NCI-H226 (cell line): ENCODE results near the gene RAI1.
"Not testable (repeated sequence)": the region's sequence is repeated elsewhere in the genome, so short reads cannot be mapped to it uniquely, and the experiment has no call there.

Experiments used
- DNase-seq: peaks from one replicate; pipeline ENCODE4 v3.0.0-alpha.2; 2015

The RAI1 gene

GRCh38 chr17:17663160-17664063 lies 17.8 kb upstream of the RAI1 start:
- DNase-seq: peak; percentile 95

DNA sequence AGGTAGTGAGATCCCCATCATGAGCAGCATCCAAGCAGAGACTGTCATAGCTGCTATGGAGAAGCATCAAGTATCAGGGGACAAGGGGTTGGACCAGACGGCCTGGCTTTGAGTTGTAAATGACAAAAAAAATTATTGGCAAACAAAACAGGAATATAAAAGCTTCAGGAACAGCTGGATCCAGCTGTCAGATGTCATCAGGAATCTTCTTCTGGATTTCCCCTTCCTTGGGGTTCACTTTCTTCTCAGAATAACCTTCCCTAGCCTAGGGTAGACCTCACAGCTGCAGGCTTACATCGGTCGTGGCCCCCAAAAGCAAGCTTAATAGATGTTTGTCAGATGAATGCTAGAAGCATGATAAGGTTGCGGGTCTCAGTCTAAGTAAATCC lies 17.2 kb upstream of the RAI1 start:
- no peak for DNase-seq

DNA sequence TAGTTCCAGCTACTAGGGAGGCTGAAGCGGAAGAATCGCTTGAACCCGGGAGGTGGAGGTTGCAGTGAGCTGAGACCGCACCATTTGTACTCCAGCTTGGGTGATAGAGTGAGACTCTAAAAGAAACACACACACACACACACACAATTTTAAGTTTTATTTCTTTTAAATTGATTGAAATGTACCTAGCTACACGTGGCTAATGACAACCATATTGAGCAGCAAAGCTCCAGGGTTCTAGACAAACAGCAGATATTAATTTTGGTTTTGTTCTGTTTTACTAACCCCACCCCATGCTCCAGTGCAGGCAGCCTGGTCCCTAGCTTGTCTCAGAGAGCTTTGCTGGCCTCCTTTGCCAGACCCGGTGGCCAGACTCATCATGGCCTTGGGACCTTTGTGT lies 16.0 kb upstream of the RAI1 start:
- no peak for DNase-seq

GRCh38 chr17:17666111-17666714 lies 15.0 kb upstream of the RAI1 start:
- DNase-seq: peak; percentile 85

- no peak for DNase-seq
These were observed 14.0 kb upstream of the RAI1 start for GRCh38 chr17:17667231-17667630.

DNA sequence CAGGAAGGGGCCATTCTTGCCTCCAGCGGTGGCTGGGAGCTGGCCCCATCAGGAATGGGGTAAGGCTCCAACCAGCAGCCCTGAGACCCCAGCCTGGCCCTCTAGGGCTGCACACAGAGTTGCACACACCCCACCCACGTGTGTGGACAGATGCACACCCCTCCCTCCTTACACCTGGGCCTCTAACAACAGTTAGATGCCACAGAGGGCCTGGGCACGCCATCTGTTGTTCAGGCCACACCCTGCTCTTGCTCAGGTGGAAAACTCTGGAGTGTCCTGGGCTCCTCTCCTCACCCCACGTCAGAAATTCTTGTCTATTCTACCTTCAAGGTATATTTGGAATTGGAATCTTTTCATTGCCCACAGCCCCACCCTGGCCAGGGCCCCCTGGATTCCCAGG lies 13.3 kb upstream of the RAI1 start:
- DNase-seq: no peak

DNA sequence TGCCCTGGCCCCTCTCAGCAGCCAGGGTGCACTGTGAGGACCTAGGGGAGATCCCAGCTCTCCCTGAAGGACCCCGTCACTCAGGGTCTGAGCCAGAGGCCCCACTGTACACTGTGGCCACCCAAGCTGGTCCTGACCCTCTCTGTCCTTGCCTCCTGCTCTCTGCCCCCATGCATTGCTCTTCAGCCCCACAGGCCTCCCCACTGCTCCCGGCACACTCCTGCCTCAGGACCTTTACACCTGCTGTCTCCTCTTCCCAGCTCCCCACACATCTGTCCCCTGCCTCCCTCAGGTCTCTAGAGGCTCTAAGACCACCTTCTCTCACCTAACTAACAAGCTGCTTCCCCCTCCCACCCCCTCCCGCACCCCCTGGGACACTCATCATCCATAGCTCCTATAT lies 12.9 kb upstream of the RAI1 start:
- no peak for DNase-seq

DNA sequence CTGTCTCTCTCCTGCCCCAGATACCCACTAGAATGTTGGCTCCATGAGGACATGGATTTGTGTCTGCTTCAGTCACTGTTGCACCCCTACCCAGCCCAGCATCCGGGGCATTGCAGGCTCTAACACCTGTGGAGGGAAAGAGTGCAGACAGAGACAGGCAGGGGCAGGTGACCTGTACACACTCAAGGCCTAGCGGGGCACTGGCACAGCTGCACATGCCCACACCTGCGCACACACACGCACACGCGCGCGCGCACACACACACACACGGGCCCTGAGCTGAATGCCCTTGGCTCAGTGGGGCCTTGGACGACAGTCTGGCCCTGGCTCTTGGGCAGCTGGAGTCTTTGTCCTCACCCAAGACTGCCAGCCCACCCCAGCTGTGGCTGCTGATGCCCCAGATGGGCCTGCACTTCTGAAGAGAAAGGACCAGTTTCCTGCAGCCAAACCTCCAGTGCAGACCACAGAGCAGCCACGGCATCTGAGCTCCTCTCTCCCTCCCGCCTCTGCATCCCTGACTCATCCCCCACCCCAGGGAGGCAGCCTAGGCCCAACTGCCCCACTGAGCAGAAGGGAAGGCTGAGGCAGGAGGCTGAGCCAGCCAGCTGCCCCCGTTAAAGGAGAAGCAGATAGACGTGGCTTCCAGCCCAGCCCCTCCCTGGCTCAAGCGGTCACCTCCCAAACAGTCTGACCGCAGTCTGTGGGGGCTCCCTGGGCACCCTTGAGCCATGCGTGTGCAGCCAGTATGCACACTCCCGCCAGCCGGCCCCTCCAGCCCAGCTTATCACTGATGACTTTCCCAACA lies 12.3 kb upstream of the RAI1 start:
- DNase-seq: no peak

DNA sequence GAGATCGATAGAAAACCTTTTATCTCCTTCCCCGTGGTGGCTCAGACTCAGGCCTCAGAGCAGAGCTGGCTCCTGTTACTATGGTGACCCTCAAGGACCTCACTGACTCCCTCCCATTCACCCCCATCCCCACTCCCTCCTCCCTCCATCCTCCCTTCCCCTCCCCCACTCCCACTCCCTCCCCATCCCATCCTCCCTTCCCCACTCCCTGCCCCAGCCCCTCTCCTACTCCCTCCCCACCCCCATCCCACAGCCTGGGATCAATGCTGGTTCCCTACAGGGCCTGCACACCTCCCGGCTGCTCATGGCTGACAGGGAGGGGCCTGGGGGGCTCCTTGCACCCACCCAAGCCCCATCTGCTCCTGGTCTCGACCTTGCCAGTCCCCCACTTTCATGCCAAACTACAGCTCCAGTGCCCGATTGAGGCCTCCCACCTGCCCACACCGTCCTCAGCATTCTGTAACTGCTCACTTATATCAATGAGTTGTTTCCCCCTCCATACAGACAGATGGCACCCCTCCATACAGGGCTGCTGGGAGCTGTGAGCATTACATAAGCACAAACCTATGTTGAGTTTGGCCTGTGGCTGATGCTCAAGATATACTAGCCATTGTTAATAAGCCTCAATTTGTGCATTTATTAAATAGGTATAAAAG lies 11.6 kb upstream of the RAI1 start:
- no peak for DNase-seq

GRCh38 chr17:17670701-17671305 lies 10.5 kb upstream of the RAI1 start:
- DNase-seq: no peak

GRCh38 chr17:17671369-17672129 lies 9.7 kb upstream of the RAI1 start:
- no peak for DNase-seq

DNA sequence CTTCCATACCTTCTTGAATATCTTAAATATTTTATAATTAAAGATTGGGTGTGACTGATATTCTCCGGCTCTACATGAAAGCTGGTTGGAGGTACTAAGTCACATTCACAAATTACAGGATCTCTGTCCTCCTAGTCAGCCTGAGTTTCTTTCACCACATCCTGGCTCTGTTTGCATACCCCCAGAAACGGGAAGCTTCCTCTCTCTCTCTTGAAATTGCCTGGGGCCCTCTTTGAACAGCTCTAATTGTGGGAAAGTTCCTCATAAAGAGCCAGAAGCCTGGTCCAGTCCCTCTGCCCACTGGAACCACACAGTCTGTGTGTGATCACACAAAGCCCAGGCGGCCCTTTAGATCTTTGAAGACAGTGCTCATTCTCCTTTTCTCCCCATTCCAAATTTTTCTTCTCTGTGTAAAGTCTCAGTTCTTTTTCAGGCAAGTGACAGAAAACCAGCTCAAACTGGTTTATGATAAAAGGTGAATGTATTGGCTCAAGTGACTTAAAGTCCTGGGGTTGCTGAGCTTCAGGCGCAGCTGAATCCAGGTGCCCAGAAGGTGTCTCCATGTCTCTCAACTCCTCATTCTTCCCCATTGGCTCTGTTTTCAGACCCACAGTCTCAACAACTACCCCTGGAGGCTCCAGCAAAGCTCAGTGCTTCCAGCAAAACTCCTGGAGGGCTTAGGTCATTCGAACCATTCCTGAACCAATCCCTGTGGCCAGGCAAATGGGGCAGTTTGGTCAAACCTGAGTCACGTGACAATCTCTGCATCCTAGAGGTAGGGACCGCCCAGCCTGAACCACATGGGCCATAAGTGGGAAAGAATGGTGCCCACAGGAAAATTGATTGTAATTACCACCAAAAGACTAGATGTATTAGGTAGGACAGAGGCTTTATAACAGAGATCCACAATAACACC lies 8.5 kb upstream of the RAI1 start:
- no peak for DNase-seq

DNA sequence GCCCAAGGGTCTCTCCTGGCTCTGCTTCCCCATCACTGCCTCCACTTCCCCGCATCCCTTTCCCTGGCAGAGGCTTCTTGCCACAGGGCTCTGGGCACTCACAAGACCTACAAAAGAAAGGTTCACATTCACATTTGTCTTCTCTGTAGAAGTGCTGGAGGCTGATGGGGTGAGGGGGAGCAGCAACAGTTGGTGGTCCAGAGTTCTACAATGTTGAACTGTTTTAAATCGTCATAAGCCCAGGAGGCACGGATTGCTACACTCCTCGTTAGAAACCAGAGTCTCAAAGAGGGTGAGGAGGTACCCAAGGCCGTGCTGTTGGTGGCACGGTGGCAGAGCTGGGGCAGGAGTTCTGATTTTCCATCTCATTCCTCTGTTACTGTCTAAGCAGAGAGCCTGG lies 5.8 kb upstream of the RAI1 start:
- no peak for DNase-seq

- no peak for DNase-seq
These were observed 5.2 kb upstream of the RAI1 start for GRCh38 chr17:17675925-17676534.

DNA sequence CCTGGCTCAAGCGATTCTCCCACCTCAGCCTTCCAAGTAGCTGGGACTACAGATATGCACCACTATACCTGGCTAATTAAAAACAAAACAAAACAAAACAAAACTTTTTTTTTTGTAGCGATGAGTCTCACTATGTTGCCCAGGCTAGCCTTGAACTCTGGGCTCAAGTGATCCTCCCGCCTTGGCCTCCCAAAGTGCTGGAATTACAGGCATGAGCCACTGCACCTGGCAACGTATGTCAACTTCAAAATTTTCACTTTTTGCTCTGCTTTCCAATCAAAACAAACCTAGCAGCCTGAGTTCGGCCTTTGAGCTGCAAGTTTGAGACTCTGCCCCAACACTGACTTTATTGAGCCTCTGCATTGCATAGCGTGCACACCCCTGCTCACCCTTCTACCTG lies 4.5 kb upstream of the RAI1 start:
- no peak for DNase-seq

DNA sequence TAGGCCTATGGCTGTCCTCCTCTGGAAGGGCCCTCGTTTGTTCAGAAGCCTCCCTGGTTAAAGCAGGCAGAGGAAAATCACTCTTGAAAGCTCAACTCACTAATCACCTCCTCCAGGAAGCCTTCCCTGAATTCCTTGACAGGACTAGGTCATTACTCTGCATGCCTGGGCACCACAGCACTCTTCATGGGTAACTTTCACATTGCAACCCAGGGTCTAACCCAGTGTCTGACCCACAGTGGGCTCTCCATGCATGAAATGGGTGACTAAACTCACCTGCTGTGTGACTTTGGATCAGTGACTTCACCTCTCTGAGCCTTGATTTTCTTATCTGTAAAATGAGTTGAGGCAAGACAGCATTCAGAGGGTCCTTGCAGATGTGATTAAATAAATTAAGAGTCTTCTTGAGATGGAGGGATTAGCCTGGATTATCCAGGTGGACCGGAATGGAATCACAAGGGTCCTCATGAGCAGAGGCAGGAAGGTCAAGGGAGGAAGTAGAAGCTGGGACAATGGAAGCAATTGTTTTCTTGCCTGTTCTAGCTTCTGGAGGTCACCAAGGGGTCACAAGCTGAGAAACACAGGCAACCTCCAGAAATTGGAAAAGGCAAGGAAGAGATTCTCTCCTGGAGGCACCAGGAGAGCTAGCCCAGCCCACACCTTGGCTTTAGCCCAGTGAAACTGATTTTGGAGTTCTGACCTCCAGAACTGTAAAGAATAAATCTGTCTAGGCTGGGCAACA lies 3.8 kb upstream of the RAI1 start:
- no peak for DNase-seq

GRCh38 chr17:17678063-17678699 lies 3.1 kb upstream of the RAI1 start:
- DNase-seq: not testable (repeated sequence)

DNA sequence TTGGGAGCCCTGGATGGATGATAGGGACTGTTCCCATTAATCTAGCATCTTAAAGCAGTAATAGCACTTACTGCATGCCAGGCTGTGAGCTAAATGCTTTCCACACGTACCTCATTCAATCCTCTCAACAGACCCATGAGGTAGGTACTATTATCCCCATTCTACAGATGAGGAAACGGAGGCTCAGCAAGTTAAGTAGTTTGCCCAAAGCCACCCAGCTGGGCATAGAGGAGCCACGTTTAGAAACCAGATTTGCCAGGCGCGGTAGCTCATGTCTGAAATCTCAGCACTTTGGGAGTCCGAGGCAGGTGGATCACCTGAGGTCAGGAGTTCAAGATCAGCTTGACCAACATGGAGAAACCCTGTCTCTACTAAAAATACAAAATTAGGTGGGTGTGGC lies 2.0 kb upstream of the RAI1 start:
- no peak for DNase-seq

- DNase-seq: no peak
These were observed 1.5 kb upstream of the RAI1 start for GRCh38 chr17:17679748-17680147.
